K562 (cell line): ENCODE measurements around the gene CHCHD5. TPM values are rescaled to one million over a fixed set of nuclear protein-coding genes. Genes with fewer than 3 reads are reported as not detected.

ENCODE experiments used
- polyA plus RNA-seq, 8 experiments: library from polyadenylated mRNA; depleted of rRNA in 4 of 8; stranded (reverse) in 5 of 8; unstranded in 3 of 8; fragments of >200 nt; fragmentation: Nextera tagmentation in 2 of 8; fragmentation: Illumina TruSeq in 1 of 8; extraction: Ambion mirVana in 2 of 8; extraction: Trizol in 1 of 8; gene quantifications; 2 replicates each; pipeline versions ENCODE4 v1.2.1 to v1.2.3, GENCODE V29; 2011 to 2014; ENCODE audit warnings: inconsistent platforms in 1 of 8, missing spikeins in 1 of 8
- small RNA-seq: library from RNA; depleted of rRNA; stranded (forward); fragments of <200 nt; gene quantifications from one replicate; pipeline ENCODE3, GENCODE V24; 2014
- total RNA-seq, 7 experiments: library from RNA; depleted of rRNA in 6 of 7; stranded (reverse); fragments of >200 nt in 6 of 7; fragmentation: Illumina TruSeq in 2 of 7; extraction: Trizol in 2 of 7; gene quantifications; 2 replicates each; pipeline versions ENCODE4 v1.2.1 to v1.2.3, GENCODE V29; 2011 to 2021; ENCODE audit warnings: low replicate concordance in 1 of 7

The CHCHD5 gene
- total and polyA plus RNA-seq, 9 of the 15 experiments (the other 6 are each of a cell fraction or from before 2014, with no cell fraction given) = 7.4 to 79.3 (median 33.4) TPM

Small RNAs within 50 kb of the gene (small RNA-seq; reads per million reads assigned to genes)
- not detected for gene RF00019

Other genes starting within 250 kb of the CHCHD5 start
- gene RGPD8, start 151.0 kb upstream of the CHCHD5 start, total RNA-seq (2014; rRNA removed) = 0.14 TPM in 1 of 2 replicates, not detected in the other
- 0.15 and 0.26 TPM in 2 replicates for gene RGPD8, start 151.0 kb upstream of the CHCHD5 start, total RNA-seq (2014; rRNA removed; fragmentation: Illumina TruSeq; extraction: Trizol)
- gene RGPD8, start 151.0 kb upstream of the CHCHD5 start, total RNA-seq (2015; rRNA removed; fragmentation: Illumina TruSeq; extraction: Trizol) = 0.11 and 0.38 TPM in 2 replicates
- 0.45 and 0.47 TPM in 2 replicates for gene RGPD8, start 151.0 kb upstream of the CHCHD5 start, total RNA-seq (2021)
- 0.11 and 0.17 TPM in 2 replicates for gene RGPD8, start 151.0 kb upstream of the CHCHD5 start, polyA plus RNA-seq (2011; rRNA removed)
- 0.04 and 0.07 TPM in 2 replicates for gene RGPD8, start 151.0 kb upstream of the CHCHD5 start, polyA plus RNA-seq (2014; fragmentation: Illumina TruSeq; extraction: Trizol)
- under 1 TPM in 1 of 2 experiments, not detected in 1; 0.03 TPM for gene RGPD8, start 151.0 kb upstream of the CHCHD5 start, polyA plus RNA-seq (2014; fragmentation: Nextera tagmentation; extraction: Ambion mirVana)
- gene RGPD8, start 151.0 kb upstream of the CHCHD5 start, polyA plus RNA-seq (2014; rRNA removed) = 0.07 and 0.08 TPM in 2 replicates
- gene TTL, start 102.5 kb upstream of the CHCHD5 start, total RNA-seq (2014; rRNA removed) = 20.7 and 26.4 TPM in 2 replicates
- 54.4 and 57.4 TPM in 2 replicates for gene TTL, start 102.5 kb upstream of the CHCHD5 start, total RNA-seq (2014; rRNA removed; fragmentation: Illumina TruSeq; extraction: Trizol)
- gene TTL, start 102.5 kb upstream of the CHCHD5 start, total RNA-seq (2015; rRNA removed; fragmentation: Illumina TruSeq; extraction: Trizol) = 38.8 and 41.6 TPM in 2 replicates
- gene TTL, start 102.5 kb upstream of the CHCHD5 start, total RNA-seq (2021) = 51.4 and 53.5 TPM in 2 replicates
- gene TTL, start 102.5 kb upstream of the CHCHD5 start, polyA plus RNA-seq (2011; rRNA removed) = 26.5 and 34.9 TPM in 2 replicates
- 37.9 and 41.8 TPM in 2 replicates for gene TTL, start 102.5 kb upstream of the CHCHD5 start, polyA plus RNA-seq (2014; fragmentation: Illumina TruSeq; extraction: Trizol)
- 10 to 100 TPM in 1 of 2 experiments, 1 to 10 TPM in 1; 9.4 to 11.2 TPM for gene TTL, start 102.5 kb upstream of the CHCHD5 start, polyA plus RNA-seq (2014; fragmentation: Nextera tagmentation; extraction: Ambion mirVana)
- gene TTL, start 102.5 kb upstream of the CHCHD5 start, polyA plus RNA-seq (2014; rRNA removed) = 23.3 and 28.6 TPM in 2 replicates
- gene POLR1B, start 42.1 kb upstream of the CHCHD5 start, total RNA-seq (2014; rRNA removed) = 21.2 and 27.9 TPM in 2 replicates
- 47.9 and 55.1 TPM in 2 replicates for gene POLR1B, start 42.1 kb upstream of the CHCHD5 start, total RNA-seq (2014; rRNA removed; fragmentation: Illumina TruSeq; extraction: Trizol)
- 42.3 and 46.4 TPM in 2 replicates for gene POLR1B, start 42.1 kb upstream of the CHCHD5 start, total RNA-seq (2015; rRNA removed; fragmentation: Illumina TruSeq; extraction: Trizol)
- gene POLR1B, start 42.1 kb upstream of the CHCHD5 start, total RNA-seq (2021) = 53.9 and 60.8 TPM in 2 replicates
- gene POLR1B, start 42.1 kb upstream of the CHCHD5 start, polyA plus RNA-seq (2011; rRNA removed) = 32.4 and 47.9 TPM in 2 replicates
- gene POLR1B, start 42.1 kb upstream of the CHCHD5 start, polyA plus RNA-seq (2014; fragmentation: Illumina TruSeq; extraction: Trizol) = 39.6 and 40.2 TPM in 2 replicates
- 10 to 100 TPM; 19.8 to 38.6 TPM for gene POLR1B, start 42.1 kb upstream of the CHCHD5 start, polyA plus RNA-seq (2014; fragmentation: Nextera tagmentation; extraction: Ambion mirVana)
- gene POLR1B, start 42.1 kb upstream of the CHCHD5 start, polyA plus RNA-seq (2014; rRNA removed) = 22.8 and 24.7 TPM in 2 replicates
- 64.7 and 66.0 TPM in 2 replicates for gene SLC20A1, start 61.3 kb downstream of the CHCHD5 start, total RNA-seq (2014; rRNA removed)
- gene SLC20A1, start 61.3 kb downstream of the CHCHD5 start, total RNA-seq (2014; rRNA removed; fragmentation: Illumina TruSeq; extraction: Trizol) = 95.1 and 111 TPM in 2 replicates
- gene SLC20A1, start 61.3 kb downstream of the CHCHD5 start, total RNA-seq (2015; rRNA removed; fragmentation: Illumina TruSeq; extraction: Trizol) = 66.8 and 68.9 TPM in 2 replicates
- gene SLC20A1, start 61.3 kb downstream of the CHCHD5 start, total RNA-seq (2021) = 123 and 136 TPM in 2 replicates
- 101 and 150 TPM in 2 replicates for gene SLC20A1, start 61.3 kb downstream of the CHCHD5 start, polyA plus RNA-seq (2011; rRNA removed)
- 85.8 and 87.8 TPM in 2 replicates for gene SLC20A1, start 61.3 kb downstream of the CHCHD5 start, polyA plus RNA-seq (2014; fragmentation: Illumina TruSeq; extraction: Trizol)
- 10 to 100 TPM; 53.8 to 56.1 TPM for gene SLC20A1, start 61.3 kb downstream of the CHCHD5 start, polyA plus RNA-seq (2014; fragmentation: Nextera tagmentation; extraction: Ambion mirVana)
- 74.7 and 77.3 TPM in 2 replicates for gene SLC20A1, start 61.3 kb downstream of the CHCHD5 start, polyA plus RNA-seq (2014; rRNA removed)
- 0.94 and 1.0 TPM in 2 replicates for gene NT5DC4, start 136.4 kb downstream of the CHCHD5 start, total RNA-seq (2014; rRNA removed)
- 0.44 and 2.3 TPM in 2 replicates for gene NT5DC4, start 136.4 kb downstream of the CHCHD5 start, total RNA-seq (2014; rRNA removed; fragmentation: Illumina TruSeq; extraction: Trizol)
- gene NT5DC4, start 136.4 kb downstream of the CHCHD5 start, total RNA-seq (2015; rRNA removed; fragmentation: Illumina TruSeq; extraction: Trizol) = 0.45 and 0.65 TPM in 2 replicates
- 4.7 and 6.8 TPM in 2 replicates for gene NT5DC4, start 136.4 kb downstream of the CHCHD5 start, total RNA-seq (2021)
- 3.4 and 6.9 TPM in 2 replicates for gene NT5DC4, start 136.4 kb downstream of the CHCHD5 start, polyA plus RNA-seq (2011; rRNA removed)
- 0.56 and 1.8 TPM in 2 replicates for gene NT5DC4, start 136.4 kb downstream of the CHCHD5 start, polyA plus RNA-seq (2014; fragmentation: Illumina TruSeq; extraction: Trizol)
- 1 to 10 TPM; 2.5 to 2.8 TPM for gene NT5DC4, start 136.4 kb downstream of the CHCHD5 start, polyA plus RNA-seq (2014; fragmentation: Nextera tagmentation; extraction: Ambion mirVana)
- gene NT5DC4, start 136.4 kb downstream of the CHCHD5 start, polyA plus RNA-seq (2014; rRNA removed) = 1.6 and 5.0 TPM in 2 replicates
- 10.4 and 12.3 TPM in 2 replicates for gene CKAP2L, start 180.0 kb downstream of the CHCHD5 start, total RNA-seq (2014; rRNA removed)
- gene CKAP2L, start 180.0 kb downstream of the CHCHD5 start, total RNA-seq (2014; rRNA removed; fragmentation: Illumina TruSeq; extraction: Trizol) = 14.2 and 16.9 TPM in 2 replicates
- 11.5 and 12.1 TPM in 2 replicates for gene CKAP2L, start 180.0 kb downstream of the CHCHD5 start, total RNA-seq (2015; rRNA removed; fragmentation: Illumina TruSeq; extraction: Trizol)
- 17.6 and 18.6 TPM in 2 replicates for gene CKAP2L, start 180.0 kb downstream of the CHCHD5 start, total RNA-seq (2021)
- 15.8 and 18.5 TPM in 2 replicates for gene CKAP2L, start 180.0 kb downstream of the CHCHD5 start, polyA plus RNA-seq (2011; rRNA removed)
- 20.3 and 21.9 TPM in 2 replicates for gene CKAP2L, start 180.0 kb downstream of the CHCHD5 start, polyA plus RNA-seq (2014; fragmentation: Illumina TruSeq; extraction: Trizol)
- 10 to 100 TPM; 14.1 to 14.9 TPM for gene CKAP2L, start 180.0 kb downstream of the CHCHD5 start, polyA plus RNA-seq (2014; fragmentation: Nextera tagmentation; extraction: Ambion mirVana)
- gene CKAP2L, start 180.0 kb downstream of the CHCHD5 start, polyA plus RNA-seq (2014; rRNA removed) = 10.9 and 13.2 TPM in 2 replicates
- gene IL1A, start 199.9 kb downstream of the CHCHD5 start, total RNA-seq (2014; rRNA removed) = 0.14 TPM in 1 of 2 replicates, not detected in the other
- 0.15 and 0.19 TPM in 2 replicates for gene IL1A, start 199.9 kb downstream of the CHCHD5 start, total RNA-seq (2014; rRNA removed; fragmentation: Illumina TruSeq; extraction: Trizol)
- 0.08 TPM in 1 of 2 replicates, not detected in the other for gene IL1A, start 199.9 kb downstream of the CHCHD5 start, total RNA-seq (2015; rRNA removed; fragmentation: Illumina TruSeq; extraction: Trizol)
- 0.09 TPM in 1 of 2 replicates, not detected in the other for gene IL1A, start 199.9 kb downstream of the CHCHD5 start, total RNA-seq (2021)
- 0.07 and 0.09 TPM in 2 replicates for gene IL1A, start 199.9 kb downstream of the CHCHD5 start, polyA plus RNA-seq (2011; rRNA removed)
- 0.08 and 0.15 TPM in 2 replicates for gene IL1A, start 199.9 kb downstream of the CHCHD5 start, polyA plus RNA-seq (2014; fragmentation: Illumina TruSeq; extraction: Trizol)
- under 1 TPM in 1 of 2 experiments, not detected in 1; 0.27 TPM for gene IL1A, start 199.9 kb downstream of the CHCHD5 start, polyA plus RNA-seq (2014; fragmentation: Nextera tagmentation; extraction: Ambion mirVana)
- 0.03 TPM in 1 of 2 replicates, not detected in the other for gene IL1A, start 199.9 kb downstream of the CHCHD5 start, polyA plus RNA-seq (2014; rRNA removed)